GM10248 (cell line): Measurements from ENCODE around the gene HOOK2.
A peak's percentile ranks its signal among the peaks of the same experiment; 100 is the strongest.

Source experiments
- CTCF ChIA-PET: fragments of 300-600 bp; sonication (Branson Sonifier 250); formaldehyde crosslinking; extraction: SDS; loops from one replicate; lab custom pipeline; 2021; ENCODE audit warnings: antibody characterized with exemption; lab: Yijun Ruan, JAX
- POLR2A ChIA-PET: fragments of 350-650 bp; sonication (Branson Sonifier 250); formaldehyde crosslinking; extraction: SDS; loops from one replicate; lab custom pipeline; 2020; ENCODE audit warnings: antibody characterized with exemption; lab: Yijun Ruan, JAX
- DNase-seq: peaks from one replicate; pipeline ENCODE4 v3.0.0; 2012; ENCODE audit errors: extremely low spot score
- CTCF ChIP-seq: IDR thresholded peaks from 2 replicates; pipeline ENCODE4 v1.5.1; 2012; ENCODE audit warnings: mild to moderate bottlenecking, low read depth; ENCODE audit errors: extremely low read depth, missing control alignments, control extremely low read depth

Gene HOOK2

GRCh38 chr19:12736995-12737834, 38.1 kb downstream of the HOOK2 start, which contains the start of gene GET3:
Gene GET3 (plus strand): TSS chr19:12737497. CDS start chr19:12737506, 9 bp downstream.
- CTCF ChIA-PET = interaction anchor here (0.9 to 23.7 kb wide), 5 partner anchors 10 to 59 kb away, joined by 3 to 412 read pairs (median 7); no protein-coding TSS in a partner anchor

GRCh38 chr19:12733369-12734214, 41.8 kb downstream of the HOOK2 start:
- peak; percentile 62 for DNase-seq
- peak; percentile 30 for TF ChIP-seq CTCF
- ChIA-PET CTCF (interaction anchor here (0.7 to 3.8 kb wide), 15 partner anchors 10 to 114 kb away, joined by 3 to 17 read pairs (median 4); partner anchors contain the start of gene TNPO2), POLR2A (interaction anchor here (1.6 to 1.9 kb wide), 2 partner anchors 11 to 58 kb away, joined by 5 read pairs; partner anchors contain the start of gene JUNB)

More at GRCh38 chr19:12736995-12737834, 38.1 kb downstream of the HOOK2 start, which contains the start of gene GET3:
- POLR2A ChIA-PET = interaction anchor here (0.6 to 1.0 kb wide), 4 partner anchors 12 to 1281 kb away, joined by 3 to 7 read pairs (median 6); partner anchors contain the start of gene JUNB
- peak; percentile 91 for DNase-seq
- no peak for TF ChIP-seq CTCF

- TF ChIP-seq CTCF = no peak
- CTCF ChIA-PET = interaction anchor here (0.9 to 3.8 kb wide), 2 partner anchors 14 to 26 kb away, joined by 3 to 17 read pairs; no protein-coding TSS in a partner anchor
- no peak for DNase-seq
- POLR2A ChIA-PET = interaction anchor here (1.5 kb wide), 1 partner anchor 60 kb away, joined by 3 read pairs; the partner anchor contains the start of gene JUNB
These were observed 44.0 kb downstream of the HOOK2 start for GRCh38 chr19:12731337-12731736.

GRCh38 chr19:12730064-12730463, 45.3 kb downstream of the HOOK2 start:
- POLR2A ChIA-PET = interaction anchor here (1.5 kb wide), 1 partner anchor 61 kb away, joined by 3 read pairs; the partner anchor contains the start of gene JUNB

GRCh38 chr19:12727745-12728433, 47.5 kb downstream of the HOOK2 start:
- CTCF ChIA-PET = interaction anchor here (0.9 to 1.3 kb wide), 4 partner anchors 10 to 68 kb away, joined by 3 to 5 read pairs (median 4); no protein-coding TSS in a partner anchor
- no peak for DNase-seq
- POLR2A ChIA-PET = interaction anchor here (1.1 kb wide), 1 partner anchor 11 kb away, joined by 3 read pairs; no protein-coding TSS in a partner anchor
- TF ChIP-seq CTCF = no peak

More at GRCh38 chr19:12730064-12730463, 45.3 kb downstream of the HOOK2 start:
- no peak for DNase-seq
- CTCF ChIA-PET = interaction anchor here (1.1 kb wide), 1 partner anchor 30 kb away, joined by 3 read pairs; no protein-coding TSS in a partner anchor
- no peak for TF ChIP-seq CTCF
